HG03521 (cell line): ENCODE results near the gene CCDC126.
A peak's percentile ranks its signal among the peaks of the same experiment; 100 is the strongest.
"Not testable (repeated sequence)": the region's sequence is repeated elsewhere in the genome, so short reads cannot be mapped to it uniquely, and the experiment has no call there.

Source experiments
- ATAC-seq: cut with Tn5 transposase; IDR thresholded peaks from one replicate; pipeline ENCODE4 v1.9.1; 2021; ENCODE audit warnings: mild to moderate bottlenecking, moderate library complexity; ENCODE audit not compliant: unreplicated experiment

The CCDC126 gene

GRCh38 chr7:23622506-23622925 lies 25.3 kb downstream of the CCDC126 start:
- ATAC-seq = no peak

GRCh38 chr7:23628370-23628769 lies 31.2 kb downstream of the CCDC126 start:
- no peak for ATAC-seq

- ATAC-seq = no peak
Observed at GRCh38 chr7:23633417-23633816, 36.2 kb downstream of the CCDC126 start.

GRCh38 chr7:23645822-23646221 lies 48.6 kb downstream of the CCDC126 start:
- ATAC-seq = no peak

- ATAC-seq = no peak
Observed at GRCh38 chr7:23653942-23654341, 56.8 kb downstream of the CCDC126 start.

- no peak for ATAC-seq
Observed at GRCh38 chr7:23654508-23654907, 57.3 kb downstream of the CCDC126 start.

GRCh38 chr7:23655433-23655832 lies 58.3 kb downstream of the CCDC126 start:
- ATAC-seq = no peak

- no peak for ATAC-seq
Observed at GRCh38 chr7:23658831-23659427, 61.7 kb downstream of the CCDC126 start.

- ATAC-seq = no peak
Observed at GRCh38 chr7:23661385-23661784, 64.2 kb downstream of the CCDC126 start.

GRCh38 chr7:23662124-23662983 lies 65.2 kb downstream of the CCDC126 start:
- no peak for ATAC-seq

- ATAC-seq = no peak
Observed at GRCh38 chr7:23662984-23663313, 65.8 kb downstream of the CCDC126 start.

GRCh38 chr7:23664122-23664521 lies 66.9 kb downstream of the CCDC126 start:
- ATAC-seq = no peak

- ATAC-seq = no peak
Observed at GRCh38 chr7:23672033-23672432, 74.9 kb downstream of the CCDC126 start.

GRCh38 chr7:23679898-23680413 lies 82.8 kb downstream of the CCDC126 start, which contains the start of gene FAM221A:
FAM221A (plus strand) TSS chr7:23680199; CDS start chr7:23680219, 20 bp downstream.
- peak; percentile 99 for ATAC-seq

- ATAC-seq = no peak
Observed at GRCh38 chr7:23680414-23681405, 83.5 kb downstream of the CCDC126 start.

- ATAC-seq = not testable (repeated sequence)
Observed at GRCh38 chr7:23684041-23684440, 86.9 kb downstream of the CCDC126 start.

- ATAC-seq = no peak
Observed at GRCh38 chr7:23685731-23686130, 88.5 kb downstream of the CCDC126 start.

- no peak for ATAC-seq
Observed at GRCh38 chr7:23687011-23687410, 89.8 kb downstream of the CCDC126 start.

GRCh38 chr7:23689165-23689564 lies 92.0 kb downstream of the CCDC126 start:
- ATAC-seq = no peak

GRCh38 chr7:23691320-23691719 lies 94.1 kb downstream of the CCDC126 start:
- no peak for ATAC-seq

GRCh38 chr7:23693224-23693623 lies 96.0 kb downstream of the CCDC126 start:
- ATAC-seq = no peak
